GM12874 (cell line): ENCODE results near the gene MYL12A.

ENCODE experiments used
- TF ChIP-seq, protein P1 (sequence below): IDR thresholded peaks from 2 replicates; pipeline ENCODE4 v1.5.1; 2011; ENCODE audit warnings: low read depth, mild to moderate bottlenecking, control low read depth, low read length, moderate library complexity; ENCODE audit not compliant: insufficient read depth

The MYL12A gene

DNA sequence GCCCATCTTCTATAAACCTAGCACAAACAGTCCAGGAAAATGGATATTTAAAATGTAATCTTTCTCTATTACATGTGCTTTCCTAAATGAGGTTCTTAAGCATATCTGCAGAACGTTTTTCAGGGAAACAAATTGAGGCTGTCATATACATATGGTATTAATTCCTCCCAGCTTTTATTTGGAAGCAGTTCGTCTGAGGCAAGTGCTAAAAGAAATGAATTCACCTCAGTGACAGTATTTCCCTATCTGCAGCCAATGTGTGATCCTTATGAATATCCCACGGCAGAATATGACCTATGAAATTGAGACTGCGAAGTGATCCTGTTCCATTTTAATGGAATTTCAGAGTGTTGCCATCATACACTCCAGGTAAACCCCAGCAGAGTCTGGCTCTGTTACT lies 34.9 kb upstream of the MYL12A start:
- TF ChIP-seq, protein P1, sequence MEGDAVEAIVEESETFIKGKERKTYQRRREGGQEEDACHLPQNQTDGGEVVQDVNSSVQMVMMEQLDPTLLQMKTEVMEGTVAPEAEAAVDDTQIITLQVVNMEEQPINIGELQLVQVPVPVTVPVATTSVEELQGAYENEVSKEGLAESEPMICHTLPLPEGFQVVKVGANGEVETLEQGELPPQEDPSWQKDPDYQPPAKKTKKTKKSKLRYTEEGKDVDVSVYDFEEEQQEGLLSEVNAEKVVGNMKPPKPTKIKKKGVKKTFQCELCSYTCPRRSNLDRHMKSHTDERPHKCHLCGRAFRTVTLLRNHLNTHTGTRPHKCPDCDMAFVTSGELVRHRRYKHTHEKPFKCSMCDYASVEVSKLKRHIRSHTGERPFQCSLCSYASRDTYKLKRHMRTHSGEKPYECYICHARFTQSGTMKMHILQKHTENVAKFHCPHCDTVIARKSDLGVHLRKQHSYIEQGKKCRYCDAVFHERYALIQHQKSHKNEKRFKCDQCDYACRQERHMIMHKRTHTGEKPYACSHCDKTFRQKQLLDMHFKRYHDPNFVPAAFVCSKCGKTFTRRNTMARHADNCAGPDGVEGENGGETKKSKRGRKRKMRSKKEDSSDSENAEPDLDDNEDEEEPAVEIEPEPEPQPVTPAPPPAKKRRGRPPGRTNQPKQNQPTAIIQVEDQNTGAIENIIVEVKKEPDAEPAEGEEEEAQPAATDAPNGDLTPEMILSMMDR: no peak

DNA sequence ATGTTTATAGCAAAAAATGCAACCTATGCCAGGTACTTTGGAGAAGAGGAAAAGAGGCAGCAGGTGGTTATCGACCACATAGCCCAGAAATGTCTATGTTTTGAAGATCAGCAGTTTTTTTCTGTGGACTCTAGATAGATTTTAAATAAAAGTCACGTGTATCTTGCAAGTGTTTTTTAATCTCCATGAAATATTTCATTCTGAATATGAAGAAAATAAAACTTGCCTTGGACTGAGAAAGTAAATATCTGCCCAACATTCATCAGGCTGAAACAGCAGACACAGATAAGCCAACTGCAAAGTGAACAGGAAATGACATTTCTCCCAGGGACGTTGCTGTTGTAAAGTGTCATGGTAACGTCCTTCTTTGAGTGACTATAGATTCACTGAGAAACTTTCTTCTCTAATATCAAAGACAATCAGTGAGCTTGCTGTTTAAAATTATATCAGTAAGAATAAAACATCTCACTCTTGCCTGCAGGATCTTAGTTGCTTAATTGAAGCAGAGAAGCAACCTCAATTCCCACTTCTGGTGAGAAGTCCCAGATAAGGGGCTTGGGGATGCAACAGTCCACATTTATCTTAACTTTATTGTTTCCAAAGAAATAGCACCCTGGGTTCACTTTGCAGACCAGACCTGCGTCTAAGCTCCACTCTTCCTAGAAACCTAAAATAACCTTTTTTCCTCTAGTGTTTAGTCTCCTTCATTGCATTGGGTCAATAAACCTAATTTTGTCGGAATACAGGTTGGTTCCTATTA lies 34.1 kb upstream of the MYL12A start:
- TF ChIP-seq, protein P1: no peak

DNA sequence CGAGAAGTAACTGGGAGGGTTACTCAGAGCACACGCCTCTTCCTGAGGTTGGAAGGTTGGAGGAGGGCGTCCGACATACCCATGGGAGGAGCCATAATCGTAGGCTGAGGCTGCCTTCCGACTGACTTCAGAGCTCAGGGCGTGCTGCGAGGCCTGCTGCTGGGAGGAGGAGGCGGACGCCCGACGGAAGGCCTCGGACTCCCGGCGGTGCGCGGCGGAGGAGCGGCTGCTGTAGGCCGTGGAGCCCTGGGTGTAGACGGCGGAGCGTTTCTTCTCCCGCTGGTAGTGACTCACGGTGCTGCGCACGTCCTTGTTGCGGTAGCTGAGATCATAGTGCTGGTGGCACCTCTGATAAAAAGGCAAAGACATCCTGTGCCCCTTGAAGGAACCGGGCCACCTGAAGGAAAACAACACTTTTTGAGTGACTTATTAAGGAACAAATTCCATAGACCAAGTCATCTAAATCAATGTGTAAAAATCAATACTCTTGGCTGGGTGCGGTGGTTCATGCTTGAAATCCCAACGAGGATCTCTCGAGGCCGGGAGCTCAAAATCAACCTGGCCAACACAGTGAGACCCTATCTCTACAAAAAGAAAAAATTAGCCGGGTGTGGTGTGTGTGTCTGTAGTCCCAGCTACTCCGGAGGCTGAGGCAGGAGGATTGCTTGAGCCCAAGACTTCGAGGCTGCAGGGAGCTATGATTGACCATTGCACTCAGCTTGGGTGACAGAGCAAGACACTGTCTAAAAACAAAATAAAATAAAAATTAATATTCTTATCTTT lies 32.6 kb upstream of the MYL12A start:
- TF ChIP-seq, protein P1: no peak

DNA sequence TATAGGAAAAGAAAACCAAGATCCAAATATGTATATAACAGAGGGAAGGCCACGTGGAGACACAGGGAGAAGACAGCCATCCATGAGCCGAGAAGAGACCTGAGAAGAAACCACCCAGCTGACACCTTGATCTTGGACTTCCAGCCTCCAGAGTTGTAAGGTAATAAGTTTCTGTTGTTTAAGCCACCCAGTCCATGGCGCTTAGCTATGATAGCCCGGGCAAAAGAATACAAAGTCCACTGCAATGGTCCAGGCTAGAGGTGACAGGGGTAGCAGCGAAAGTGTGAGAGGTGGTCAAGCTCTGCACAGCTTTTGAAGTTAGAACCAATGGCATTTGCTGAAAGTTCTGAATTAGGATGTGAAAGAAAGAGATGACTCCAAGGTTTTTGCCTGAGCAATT lies 30.6 kb upstream of the MYL12A start:
- TF ChIP-seq, protein P1: no peak

DNA sequence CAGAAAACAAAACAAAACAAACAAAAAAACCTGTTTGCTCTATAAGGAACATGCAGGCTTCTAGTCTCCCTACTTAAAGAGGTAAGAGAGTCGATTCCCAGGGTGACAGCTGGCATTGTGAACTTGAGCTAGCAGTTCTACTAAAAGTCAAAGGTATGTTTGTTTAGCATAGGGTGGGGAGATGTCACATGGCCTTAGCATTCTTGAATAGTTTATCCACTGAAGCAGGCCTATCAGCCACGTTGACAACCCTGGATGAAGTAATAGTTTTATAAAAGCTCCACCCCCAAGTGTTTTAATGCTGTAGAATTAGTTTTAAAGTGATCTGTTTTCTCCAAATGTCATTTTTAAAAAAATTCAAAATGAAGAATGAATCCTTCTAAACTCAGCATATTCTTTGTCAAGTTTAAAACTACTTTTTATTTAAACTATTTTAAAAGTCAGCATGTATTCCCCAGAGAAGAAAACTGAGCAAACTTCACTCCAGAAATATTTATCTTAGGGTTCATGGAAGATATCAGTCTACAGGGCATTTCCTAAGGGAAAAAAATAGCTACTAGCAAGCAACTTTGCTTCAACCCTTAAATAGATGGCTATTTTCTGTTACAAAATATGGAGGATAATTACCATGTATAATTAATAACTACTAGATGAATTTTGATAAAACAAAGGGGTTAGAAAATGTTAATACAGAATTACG lies 29.5 kb upstream of the MYL12A start:
- TF ChIP-seq, protein P1: no peak

DNA sequence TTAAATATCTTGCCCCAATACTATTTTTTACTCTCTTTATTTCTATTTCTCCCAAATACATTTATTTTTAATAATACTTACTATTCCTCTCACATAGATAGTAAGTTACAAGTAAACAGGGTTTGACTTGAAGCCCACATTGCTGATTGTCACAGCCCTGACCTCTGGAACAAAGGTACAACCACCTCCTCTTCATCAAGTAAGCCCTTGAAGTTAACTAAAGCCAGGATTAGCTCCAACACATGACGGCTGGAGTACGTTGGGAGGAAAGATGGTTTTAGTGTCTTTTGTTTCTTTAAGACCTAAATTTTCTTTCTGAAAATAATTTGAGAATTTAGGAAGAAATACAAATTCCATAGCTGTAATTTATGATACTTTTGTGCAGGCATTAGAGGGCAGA lies 28.8 kb upstream of the MYL12A start:
- TF ChIP-seq, protein P1: no peak

DNA sequence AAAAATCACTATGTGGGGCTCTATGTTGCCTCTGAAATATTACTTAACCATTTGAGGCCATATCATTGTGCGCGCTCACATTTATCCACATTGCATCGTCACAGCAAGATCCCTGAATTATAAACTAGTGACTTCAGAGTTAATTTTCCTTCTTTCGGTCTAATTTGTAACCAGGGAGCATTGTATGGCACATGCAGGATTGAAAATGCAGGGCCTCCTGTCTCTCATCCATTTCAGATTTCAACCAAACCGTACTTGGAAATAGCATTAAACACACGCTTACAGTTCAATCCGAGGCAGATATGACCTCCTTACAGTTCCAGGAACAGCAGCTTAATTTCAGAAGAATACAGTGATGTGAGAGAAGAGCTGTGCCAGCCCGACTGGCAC lies 28.4 kb upstream of the MYL12A start:
- TF ChIP-seq, protein P1: no peak
